T-helper 1 cell treated with Interleukin-12 subunit alpha and Interleukin-12 subunit beta and Interleukin-4 antibody, amounts not matched to agents 30 ng/mL and 1 ng/mL, for 36 hours (primary cell): ENCODE measurements around the gene NEB. TPM values are rescaled to one million over a fixed set of nuclear protein-coding genes. Genes with fewer than 3 reads are reported as not detected.
"Not testable (repeated sequence)": the region's sequence is repeated elsewhere in the genome, so short reads cannot be mapped to it uniquely, and the experiment has no call there.

Experiments
- intact Hi-C: fragments of 100-400 bp; cut with micrococcal nuclease; formaldehyde crosslinking; loops from one replicate; pipeline ENCODE4 v1.15.1; 2024
- total RNA-seq: library from RNA; stranded (reverse); gene quantifications from 2 replicates; pipeline ENCODE4 v1.2.3, GENCODE V29; 2022

The NEB gene
- total RNA-seq, 1 donor from 2014 or later: 0.42 TPM

GRCh38 chr2:151562398-151562797 lies 171.9 kb downstream of the NEB start:
- intact Hi-C loops: no loop called here

GRCh38 chr2:151560289-151560688 lies 174.0 kb downstream of the NEB start:
- intact Hi-C loops: no loop called here

- intact Hi-C loops: not testable (repeated sequence)
Observed at GRCh38 chr2:151559431-151559830, 174.8 kb downstream of the NEB start.

- intact Hi-C loops: not testable (repeated sequence)
Observed at GRCh38 chr2:151557883-151558282, 176.4 kb downstream of the NEB start.

GRCh38 chr2:151556121-151556520 lies 178.2 kb downstream of the NEB start:
- intact Hi-C loops: no loop called here

GRCh38 chr2:151552287-151552686 lies 182.0 kb downstream of the NEB start:
- intact Hi-C loops: no loop called here

- intact Hi-C loops: no loop called here
Observed at GRCh38 chr2:151551556-151551955, 182.7 kb downstream of the NEB start.

GRCh38 chr2:151549191-151549590 lies 185.1 kb downstream of the NEB start:
- intact Hi-C loops: no loop called here

GRCh38 chr2:151544449-151544848 lies 189.8 kb downstream of the NEB start:
- intact Hi-C loops: no loop called here

- intact Hi-C loops: no loop called here
Observed at GRCh38 chr2:151543876-151544275, 190.4 kb downstream of the NEB start.

GRCh38 chr2:151534001-151534400 lies 200.3 kb downstream of the NEB start:
- intact Hi-C loops: no loop called here

- intact Hi-C loops: no loop called here
Observed at GRCh38 chr2:151533127-151533526, 201.1 kb downstream of the NEB start.

- intact Hi-C loops: no loop called here
Observed at GRCh38 chr2:151526572-151527090, 207.6 kb downstream of the NEB start.

- intact Hi-C loops: no loop called here
Observed at GRCh38 chr2:151525821-151526373, 208.4 kb downstream of the NEB start.

- intact Hi-C loops: no loop called here
Observed at GRCh38 chr2:151523850-151524249, 210.4 kb downstream of the NEB start.

- intact Hi-C loops: no loop called here
Observed at GRCh38 chr2:151522556-151522955, 211.7 kb downstream of the NEB start.

- intact Hi-C loops: no loop called here
Observed at GRCh38 chr2:151520976-151521375, 213.3 kb downstream of the NEB start.

GRCh38 chr2:151518802-151519201 lies 215.5 kb downstream of the NEB start:
- intact Hi-C loops: no loop called here

- intact Hi-C loops: no loop called here
Observed at GRCh38 chr2:151508519-151508918, 225.8 kb downstream of the NEB start.

- intact Hi-C loops: no loop called here
Observed at GRCh38 chr2:151506170-151506569, 228.1 kb downstream of the NEB start.

- intact Hi-C loops: no loop called here
Observed at GRCh38 chr2:151498178-151498577, 236.1 kb downstream of the NEB start.

- intact Hi-C loops: no loop called here
Observed at GRCh38 chr2:151491496-151491895, 242.8 kb downstream of the NEB start.

GRCh38 chr2:151490276-151490675 lies 244.0 kb downstream of the NEB start:
- intact Hi-C loops: no loop called here

GRCh38 chr2:151486053-151486452 lies 248.2 kb downstream of the NEB start:
- intact Hi-C loops: no loop called here
